ENCODE measurements around the gene ANKRD44.

DNA sequence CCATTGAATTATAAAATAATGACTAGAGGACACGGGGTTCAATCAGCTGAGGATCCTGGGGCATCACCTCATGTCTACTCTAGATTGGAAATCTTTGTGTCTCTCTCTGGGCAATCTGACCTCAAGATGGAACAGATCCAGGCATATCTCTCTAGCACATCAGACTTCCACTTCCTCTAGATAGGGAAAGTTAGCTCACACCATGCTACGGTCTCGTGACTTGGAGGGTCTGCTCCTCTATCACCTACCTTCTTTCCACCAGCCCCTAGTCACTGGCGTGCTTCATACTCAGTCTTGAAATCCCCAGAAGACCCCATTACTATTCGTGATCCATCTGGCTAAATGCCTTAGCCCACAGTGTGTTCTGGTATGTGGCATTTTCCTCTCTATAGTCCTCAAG lies 148.8 kb downstream of the ANKRD44 start:
- TF ChIP-seq EZH2 (IDR thresholded peaks at IDR 0.05; ENCODE audit: low read length, unreplicated experiment): no peak
- TF ChIP-seq, protein P1, sequence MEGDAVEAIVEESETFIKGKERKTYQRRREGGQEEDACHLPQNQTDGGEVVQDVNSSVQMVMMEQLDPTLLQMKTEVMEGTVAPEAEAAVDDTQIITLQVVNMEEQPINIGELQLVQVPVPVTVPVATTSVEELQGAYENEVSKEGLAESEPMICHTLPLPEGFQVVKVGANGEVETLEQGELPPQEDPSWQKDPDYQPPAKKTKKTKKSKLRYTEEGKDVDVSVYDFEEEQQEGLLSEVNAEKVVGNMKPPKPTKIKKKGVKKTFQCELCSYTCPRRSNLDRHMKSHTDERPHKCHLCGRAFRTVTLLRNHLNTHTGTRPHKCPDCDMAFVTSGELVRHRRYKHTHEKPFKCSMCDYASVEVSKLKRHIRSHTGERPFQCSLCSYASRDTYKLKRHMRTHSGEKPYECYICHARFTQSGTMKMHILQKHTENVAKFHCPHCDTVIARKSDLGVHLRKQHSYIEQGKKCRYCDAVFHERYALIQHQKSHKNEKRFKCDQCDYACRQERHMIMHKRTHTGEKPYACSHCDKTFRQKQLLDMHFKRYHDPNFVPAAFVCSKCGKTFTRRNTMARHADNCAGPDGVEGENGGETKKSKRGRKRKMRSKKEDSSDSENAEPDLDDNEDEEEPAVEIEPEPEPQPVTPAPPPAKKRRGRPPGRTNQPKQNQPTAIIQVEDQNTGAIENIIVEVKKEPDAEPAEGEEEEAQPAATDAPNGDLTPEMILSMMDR (conservative IDR thresholded peaks at IDR 0.05; ENCODE audit: low read depth, low read length): no peak

All from PC-3 (cell line).